Activated CD8-positive, alpha-beta memory T cell treated with anti-CD3 and anti-CD28 coated beads, Interleukin-2, amount 10 ng/mL, durations not matched to agents 7 days and 5 days (primary cell): Measurements from ENCODE around the gene CUL3. TPM values are rescaled to one million over a fixed set of nuclear protein-coding genes. Genes with fewer than 3 reads are reported as not detected.
A peak's percentile ranks its signal among the peaks of the same experiment; 100 is the strongest.
"Not testable (repeated sequence)": the region's sequence is repeated elsewhere in the genome, so short reads cannot be mapped to it uniquely, and the experiment has no call there.

ENCODE experiments used
- ATAC-seq: fragments of 150-1000 bp; cut with Tn5 transposase; one replicate; pipeline ENCODE4 v1.10.0; 2021; ENCODE audit warnings: moderate library complexity
- CTCF ChIA-PET: fragments of 350-600 bp; sonication (Branson Sonifier 250); formaldehyde crosslinking; loops from one replicate; lab custom pipeline; 2021; ENCODE audit warnings: antibody characterized with exemption; lab: Charles Lee
- DNase-seq: peaks from one replicate; pipeline ENCODE4 v3.0.0-alpha.2; 2020
- H3K27ac Mint-ChIP-seq: one replicate; pipeline ENCODE4 v1.8.0; 2021; ENCODE audit warnings: mild to moderate bottlenecking, mixed read lengths
- H3K27me3 Mint-ChIP-seq: one replicate; pipeline ENCODE4 v1.8.0; 2021; ENCODE audit warnings: mixed read lengths
- H3K36me3 Mint-ChIP-seq: one replicate; pipeline ENCODE4 v1.8.0; 2021; ENCODE audit warnings: mild to moderate bottlenecking, mixed read lengths
- H3K4me1 Mint-ChIP-seq: one replicate; pipeline ENCODE4 v1.8.0; 2021; ENCODE audit warnings: mixed read lengths
- H3K4me3 Mint-ChIP-seq: one replicate; pipeline ENCODE4 v1.8.0; 2021; ENCODE audit warnings: mild to moderate bottlenecking, moderate library complexity, mixed read lengths
- H3K9me3 Mint-ChIP-seq: one replicate; pipeline ENCODE4 v1.8.0; 2022; ENCODE audit warnings: low read depth, mixed read lengths
- total RNA-seq, 2 experiments: library from RNA; stranded (reverse); gene quantifications; one replicate each; pipeline ENCODE4 v1.2.3, GENCODE V29; 2021

CUL3 gene
- total RNA-seq, 2 experiments from 2014 or later = 72.2 to 79.8 TPM

DNA sequence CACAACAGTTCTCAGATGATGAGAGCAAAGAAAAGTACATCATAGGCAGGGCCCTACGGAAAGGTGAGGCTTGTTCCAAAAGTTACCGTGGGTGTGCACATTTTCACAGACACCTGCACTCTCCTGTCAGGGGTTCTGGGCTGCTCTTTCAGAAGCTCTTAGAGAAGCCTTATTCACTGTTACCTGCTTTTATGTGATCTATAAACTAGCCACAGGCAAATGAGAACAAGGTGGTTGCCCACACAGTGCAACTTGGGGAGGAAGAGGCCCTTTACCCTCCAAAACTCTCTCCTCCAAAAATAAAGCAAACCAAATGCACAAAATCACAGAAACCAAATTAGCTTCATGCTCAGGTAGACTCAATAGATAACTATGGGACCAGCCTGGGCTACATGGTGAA lies 11.1 kb upstream of the CUL3 start:
- Mint-ChIP-seq H3K36me3 (no peaks in the 10 kb centered on the region), H3K9me3 (no peaks in the 10 kb centered on the region), H3K4me3 (no peak overlapping the region), H3K27me3 (peaks cover 3% of the 10 kb centered on the region), H3K4me1 (no peaks in the 10 kb centered on the region), H3K27ac (no peak overlapping the region)
- CTCF ChIA-PET = no interaction called here
- no peak for ATAC-seq
- DNase-seq = no peak

DNA sequence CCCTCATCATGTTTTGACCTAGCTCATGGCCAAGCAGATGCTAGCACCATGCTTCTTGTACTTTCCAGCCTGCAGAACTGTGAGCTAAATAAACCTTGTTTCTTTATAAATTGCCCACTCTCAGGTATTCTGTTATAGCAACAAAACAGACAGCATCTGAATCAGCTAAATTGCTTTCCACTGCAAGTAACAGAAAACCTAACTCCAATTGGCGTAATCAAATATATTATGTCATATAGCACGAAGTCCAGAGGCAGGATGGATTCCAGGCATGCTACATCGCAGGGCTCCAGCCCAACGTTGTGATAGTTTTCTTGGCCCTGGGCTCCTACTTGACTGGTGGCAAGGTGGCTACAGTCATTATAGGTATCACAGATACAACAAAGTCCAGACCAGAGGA lies 10.4 kb upstream of the CUL3 start:
- CTCF ChIA-PET = no interaction called here
- Mint-ChIP-seq H3K4me1 (no peaks in the 10 kb centered on the region), H3K27me3 (peaks cover 3% of the 10 kb centered on the region), H3K9me3 (no peaks in the 10 kb centered on the region), H3K27ac (no peak overlapping the region), H3K36me3 (no peaks in the 10 kb centered on the region), H3K4me3 (no peak overlapping the region)
- ATAC-seq = no peak
- no peak for DNase-seq

DNA sequence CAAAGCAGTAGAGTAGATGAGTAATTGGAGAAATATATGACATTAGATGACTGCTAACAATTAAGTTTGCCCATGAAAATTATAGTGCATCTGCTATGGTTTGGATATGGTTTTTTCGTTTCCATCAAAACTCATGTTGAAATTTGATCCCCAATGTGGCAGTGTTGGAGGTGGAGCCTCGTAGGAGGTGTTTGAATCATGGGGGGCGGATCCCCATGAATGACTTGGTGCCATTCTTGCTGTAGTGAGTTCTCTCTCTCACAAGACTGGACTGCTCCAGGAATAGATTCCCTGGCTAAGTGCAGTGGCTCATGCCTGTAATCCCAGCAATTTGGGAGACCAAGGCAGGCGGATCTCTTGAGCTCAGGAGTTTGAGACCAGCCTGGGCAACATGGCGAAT lies 9.7 kb upstream of the CUL3 start:
- no peak overlapping the region for H3K4me3 Mint-ChIP-seq

DNA sequence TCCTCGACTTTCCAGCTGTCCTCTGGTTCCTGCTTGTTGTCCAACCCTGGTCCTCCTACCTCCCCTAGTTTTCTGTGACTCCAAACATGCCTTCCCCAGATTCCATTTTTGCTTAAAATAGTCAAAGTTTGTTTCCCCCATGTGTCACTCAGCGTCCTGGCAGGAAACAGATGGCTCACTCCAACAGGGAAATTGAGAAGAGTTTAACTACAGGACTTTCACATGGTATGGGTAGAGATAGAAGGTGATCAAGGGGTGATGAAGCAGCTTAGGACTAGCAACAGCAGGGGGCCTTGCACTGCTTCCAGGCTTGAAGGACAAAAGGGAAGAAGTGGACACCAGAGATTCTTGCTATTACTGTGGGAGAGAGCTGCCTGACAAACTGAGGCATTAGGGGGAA lies 6.1 kb upstream of the CUL3 start:
- no peak for ATAC-seq
- H3K9me3 Mint-ChIP-seq = no peaks in the 10 kb centered on the region
- CTCF ChIA-PET = interaction anchor here (1.4 kb wide), 1 partner anchor 9 kb away, joined by 3 read pairs; no protein-coding TSS in a partner anchor
- DNase-seq = no peak
- no peak overlapping the region for H3K4me3 Mint-ChIP-seq
- peaks cover 13% of the 10 kb centered on the region for H3K4me1 Mint-ChIP-seq
- no peaks in the 10 kb centered on the region for H3K27me3 Mint-ChIP-seq
- H3K27ac Mint-ChIP-seq = no peak overlapping the region
- no peaks in the 10 kb centered on the region for H3K36me3 Mint-ChIP-seq

More for the DNA sequence above, 9.7 kb upstream of the CUL3 start:
- H3K9me3 Mint-ChIP-seq = no peaks in the 10 kb centered on the region
- peaks cover 3% of the 10 kb centered on the region for H3K27me3 Mint-ChIP-seq
- no peak for DNase-seq
- CTCF ChIA-PET = no interaction called here
- H3K36me3 Mint-ChIP-seq = no peaks in the 10 kb centered on the region
- no peak for ATAC-seq
- no peak overlapping the region for H3K27ac Mint-ChIP-seq
- H3K4me1 Mint-ChIP-seq = no peaks in the 10 kb centered on the region

DNA sequence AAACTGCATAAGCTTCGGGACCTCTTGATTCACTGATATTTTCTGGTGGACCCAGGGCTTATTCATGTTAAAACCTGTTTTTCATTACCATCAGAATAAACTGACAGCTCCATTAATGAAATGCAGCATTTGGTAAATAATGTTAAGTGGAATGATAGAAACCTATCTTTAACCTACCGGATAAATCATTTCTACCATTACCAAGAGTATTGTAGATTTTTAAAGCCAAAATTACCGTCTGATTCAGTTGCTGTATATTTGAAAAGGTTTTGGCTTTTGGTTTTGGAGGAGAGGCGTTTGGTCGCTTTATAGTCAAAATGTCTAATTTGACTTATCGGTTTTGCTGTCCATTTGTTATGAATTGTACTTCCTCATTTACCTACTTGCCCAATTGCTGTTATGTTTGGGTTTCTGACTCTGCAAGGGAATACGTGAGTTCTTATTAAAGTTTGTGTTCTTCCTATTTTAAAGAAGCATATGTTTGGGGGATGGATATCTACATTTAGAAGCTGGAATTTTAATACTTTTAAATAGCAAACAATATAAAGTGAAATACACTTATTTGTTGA lies 1.0 kb upstream of the CUL3 start:
- Mint-ChIP-seq H3K36me3 (peaks cover 15% of the 10 kb centered on the region), H3K27me3 (no peaks in the 10 kb centered on the region), H3K4me1 (peaks cover 38% of the 10 kb centered on the region), H3K9me3 (no peaks in the 10 kb centered on the region), H3K4me3 (peak overlapping the region; percentile 85), H3K27ac (peak overlapping the region; percentile 92)
- CTCF ChIA-PET = interaction anchor here (1.1 to 1.7 kb wide), 3 partner anchors 54 to 66 kb away, joined by 3 to 5 read pairs (median 4); no protein-coding TSS in a partner anchor
- ATAC-seq (no peak), DNase-seq (no peak)

DNA sequence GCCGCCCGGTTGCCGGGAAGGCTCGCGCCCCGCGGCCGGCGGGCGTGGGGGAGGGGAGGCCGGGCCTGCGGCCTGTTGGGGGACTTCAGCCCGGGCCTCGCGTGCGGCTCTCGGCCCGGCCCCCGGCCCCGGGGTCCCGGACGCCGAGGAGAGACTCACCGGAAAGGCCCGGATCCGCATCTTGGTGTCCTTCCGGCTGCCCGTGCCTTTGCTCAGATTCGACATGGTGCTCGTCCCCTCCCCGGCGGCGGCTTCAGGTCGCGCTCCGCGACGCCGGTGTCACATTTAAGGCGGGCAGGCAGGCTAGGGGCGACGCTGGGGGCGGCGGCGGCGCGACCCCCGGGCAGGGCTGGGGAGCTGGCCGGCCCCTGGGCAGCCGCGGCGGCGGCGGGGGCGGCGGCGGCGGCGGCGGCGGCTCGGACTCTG lies 365 bp downstream of the CUL3 start:
- H3K4me1 Mint-ChIP-seq = peaks cover 50% of the 10 kb centered on the region

DNA sequence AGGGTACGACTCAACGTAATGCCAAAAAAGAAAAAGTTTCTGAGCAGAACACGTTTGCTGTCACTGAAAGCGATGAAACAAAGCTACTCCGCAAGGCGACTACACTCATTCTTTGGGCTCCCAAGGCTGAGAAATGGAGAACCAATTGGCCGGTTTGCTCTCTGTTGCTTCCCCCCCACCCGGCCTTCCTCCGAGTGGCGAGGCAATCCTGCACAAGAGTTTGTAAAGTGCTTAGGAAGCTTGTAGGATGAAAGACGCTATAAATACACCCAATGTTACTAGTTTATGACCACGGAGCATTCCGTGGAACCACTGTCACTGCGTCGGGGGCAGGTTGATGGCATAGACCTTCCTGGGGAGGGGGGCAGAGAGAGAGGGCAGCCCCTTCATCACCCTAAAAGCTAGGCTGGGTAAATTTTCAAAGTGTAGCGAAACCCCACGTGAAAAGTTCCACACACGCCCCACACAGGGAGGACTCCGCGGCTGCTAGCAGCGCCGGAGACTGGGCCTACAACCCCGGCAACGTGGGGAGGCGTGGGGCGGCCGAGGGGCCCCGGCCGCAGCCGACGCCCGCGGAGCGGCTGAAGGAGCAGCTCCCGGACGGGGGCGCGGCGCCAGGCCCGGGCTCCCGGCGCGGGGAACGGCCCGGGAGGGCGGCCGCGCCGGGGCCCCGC lies 915 bp downstream of the CUL3 start:
- H3K9me3 Mint-ChIP-seq = no peaks in the 10 kb centered on the region
- no peaks in the 10 kb centered on the region for H3K27me3 Mint-ChIP-seq
- DNase-seq = peak; percentile 50
- peak overlapping the region; percentile 99 for H3K4me3 Mint-ChIP-seq
- ATAC-seq = peak; percentile 1
- peak overlapping the region; percentile 93 for H3K27ac Mint-ChIP-seq
- CTCF ChIA-PET = interaction anchor here (0.8 to 1.3 kb wide), 2 partner anchors 61 to 614 kb away, joined by 3 to 4 read pairs; no protein-coding TSS in a partner anchor
- peaks cover 20% of the 10 kb centered on the region for H3K36me3 Mint-ChIP-seq
- peaks cover 56% of the 10 kb centered on the region for H3K4me1 Mint-ChIP-seq

More for the DNA sequence above, 365 bp downstream of the CUL3 start:
- Mint-ChIP-seq H3K27me3 (no peaks in the 10 kb centered on the region), H3K4me3 (peak overlapping the region; percentile 85), H3K36me3 (peaks cover 18% of the 10 kb centered on the region), H3K9me3 (no peaks in the 10 kb centered on the region), H3K27ac (peak overlapping the region; percentile 89)
- CTCF ChIA-PET = interaction anchor here (0.8 to 1.3 kb wide), 3 partner anchors 53 to 615 kb away, joined by 3 to 4 read pairs (median 3); no protein-coding TSS in a partner anchor
- ATAC-seq (peak; percentile 46), DNase-seq (peak; percentile 78)

DNA sequence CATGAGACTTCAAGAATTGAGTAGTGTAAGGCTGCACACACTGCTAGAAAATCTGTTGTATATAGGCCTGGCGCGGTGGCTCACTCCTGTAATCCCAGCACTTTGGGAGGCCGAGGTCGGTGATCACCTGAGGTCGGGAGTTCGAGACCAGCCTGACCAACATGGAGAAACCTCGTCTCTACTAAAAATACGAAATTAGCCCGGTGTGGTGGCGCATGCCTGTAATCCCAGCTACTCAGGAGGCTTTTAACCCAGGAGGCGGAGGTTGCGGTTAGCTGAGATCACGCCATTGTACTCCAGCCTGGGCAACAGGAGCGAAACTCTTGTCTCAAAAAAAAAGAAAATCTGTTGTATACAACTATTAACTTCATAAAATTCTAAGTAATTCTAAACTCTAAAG lies 2.1 kb downstream of the CUL3 start:
- H3K4me1 Mint-ChIP-seq = peaks cover 54% of the 10 kb centered on the region
- peak overlapping the region; percentile 99 for H3K4me3 Mint-ChIP-seq
- peaks cover 20% of the 10 kb centered on the region for H3K36me3 Mint-ChIP-seq
- DNase-seq, CTCF ChIA-PET, H3K9me3 Mint-ChIP-seq, H3K27me3 Mint-ChIP-seq, ATAC-seq, H3K27ac Mint-ChIP-seq: not testable (repeated sequence)

DNA sequence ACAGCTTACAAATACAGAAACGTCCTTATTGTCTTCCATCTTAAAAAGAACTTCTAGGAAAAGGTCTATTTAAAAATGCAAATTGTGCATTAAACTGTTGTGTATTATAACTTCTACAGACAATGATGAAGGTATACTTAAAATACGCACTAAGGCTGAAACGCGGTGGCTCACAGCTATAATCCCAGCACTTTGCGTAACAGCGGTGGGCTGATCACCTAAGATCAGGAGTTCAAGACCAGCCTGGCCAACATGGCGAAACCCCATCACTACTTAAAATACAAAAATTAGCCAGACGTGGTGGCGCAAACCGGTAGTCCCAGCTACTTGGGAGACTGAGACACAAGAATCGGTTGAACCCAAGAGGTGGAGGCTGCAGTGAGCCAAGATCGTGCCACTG lies 4.9 kb downstream of the CUL3 start:
- CTCF ChIA-PET = interaction anchor here (1.1 kb wide), 1 partner anchor 71 kb away, joined by 3 read pairs; no protein-coding TSS in a partner anchor
- Mint-ChIP-seq H3K36me3 (peaks cover 21% of the 10 kb centered on the region), H3K27me3 (no peaks in the 10 kb centered on the region), H3K27ac (no peak overlapping the region), H3K4me1 (peaks cover 63% of the 10 kb centered on the region), H3K4me3 (no peak overlapping the region), H3K9me3 (no peaks in the 10 kb centered on the region)
- ATAC-seq (no peak), DNase-seq (no peak)

DNA sequence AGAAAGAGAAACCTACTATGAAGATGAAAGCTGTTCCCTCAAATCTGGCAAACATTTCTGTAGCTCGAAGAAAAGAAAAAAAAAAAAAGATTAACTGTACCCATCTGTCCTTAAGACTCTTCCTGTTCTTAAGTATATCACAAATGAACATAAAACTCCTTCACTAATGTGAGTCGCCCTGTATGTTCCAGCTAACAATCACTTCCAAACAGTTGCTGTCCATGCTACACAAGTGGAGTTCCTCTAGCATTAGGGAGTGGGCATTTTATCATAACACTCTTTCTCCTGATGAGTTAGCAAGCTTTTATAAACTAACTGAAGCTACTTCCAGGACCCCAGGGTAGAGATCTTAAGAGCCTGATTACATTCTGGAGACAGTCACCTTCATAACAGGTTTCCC lies 5.8 kb downstream of the CUL3 start:
- CTCF ChIA-PET = interaction anchor here (0.6 to 1.1 kb wide), 2 partner anchors 61 to 72 kb away, joined by 3 to 4 read pairs; no protein-coding TSS in a partner anchor
- H3K36me3 Mint-ChIP-seq = peaks cover 22% of the 10 kb centered on the region
- no peak for DNase-seq
- H3K27ac Mint-ChIP-seq = peak overlapping the region; percentile 48
- peaks cover 71% of the 10 kb centered on the region for H3K4me1 Mint-ChIP-seq
- H3K4me3 Mint-ChIP-seq = peak overlapping the region; percentile 6
- no peak for ATAC-seq
- no peaks in the 10 kb centered on the region for H3K27me3 Mint-ChIP-seq
- H3K9me3 Mint-ChIP-seq = no peaks in the 10 kb centered on the region

DNA sequence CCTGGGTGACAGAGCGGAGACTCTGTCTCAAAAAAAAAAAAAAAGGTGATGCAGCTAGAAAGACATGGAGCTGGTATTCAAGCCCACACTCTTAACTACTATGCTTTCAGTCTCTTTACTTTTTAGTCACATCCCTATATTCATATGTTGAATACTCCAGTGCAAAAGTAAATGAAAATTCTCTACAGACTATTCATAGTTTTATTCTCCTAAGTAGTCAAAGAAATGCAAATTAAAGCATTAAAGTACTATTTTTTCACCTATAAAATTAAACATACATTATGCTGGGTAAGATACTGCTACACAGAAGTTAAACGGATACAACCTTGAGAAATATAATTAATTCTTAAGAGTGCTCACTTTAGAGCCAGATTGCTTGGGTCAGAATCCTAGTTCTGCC lies 7.6 kb downstream of the CUL3 start:
- no peak overlapping the region for H3K27ac Mint-ChIP-seq
- H3K36me3 Mint-ChIP-seq = peaks cover 11% of the 10 kb centered on the region
- H3K4me3 Mint-ChIP-seq = no peak overlapping the region
- CTCF ChIA-PET = interaction anchor here (0.9 kb wide), 1 partner anchor 24 kb away, joined by 3 read pairs; no protein-coding TSS in a partner anchor
- ATAC-seq (no peak), DNase-seq (no peak)
- H3K4me1 Mint-ChIP-seq = peaks cover 65% of the 10 kb centered on the region
- H3K27me3 Mint-ChIP-seq = no peaks in the 10 kb centered on the region
- no peaks in the 10 kb centered on the region for H3K9me3 Mint-ChIP-seq

DNA sequence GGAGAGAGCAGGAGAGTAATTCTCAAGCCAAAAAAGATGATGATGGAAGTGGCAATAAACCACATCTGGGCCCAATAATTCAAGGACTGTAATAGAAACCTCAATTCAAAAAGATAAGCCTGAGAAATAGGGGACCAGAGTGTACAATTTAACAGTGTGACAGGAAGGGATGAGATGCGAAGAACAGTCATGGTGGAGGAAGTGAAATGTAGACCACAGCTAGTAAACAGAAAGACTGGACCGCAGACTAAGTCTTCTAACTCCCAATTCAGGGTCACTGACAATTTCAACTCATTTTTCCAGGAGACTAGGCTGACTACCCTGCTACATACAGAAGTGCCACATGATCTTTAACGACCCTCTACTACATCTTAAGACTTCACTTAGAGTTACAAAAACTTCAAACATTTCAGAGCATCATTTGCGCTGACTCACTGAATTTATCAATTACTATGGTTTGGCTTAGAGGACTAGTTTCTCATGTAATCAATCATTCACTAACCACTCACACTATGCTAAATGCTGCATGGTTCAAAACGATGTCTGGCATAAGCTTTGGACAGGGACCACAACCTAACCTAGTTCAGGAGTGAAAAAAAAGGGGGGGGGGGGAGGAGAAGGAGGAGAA lies 9.0 kb downstream of the CUL3 start:
- Mint-ChIP-seq H3K4me1 (peaks cover 65% of the 10 kb centered on the region), H3K9me3 (no peaks in the 10 kb centered on the region), H3K36me3 (peaks cover 8% of the 10 kb centered on the region), H3K27me3 (no peaks in the 10 kb centered on the region), H3K27ac (peak overlapping the region; percentile 71), H3K4me3 (no peak overlapping the region)
- ATAC-seq (peak; percentile 73), DNase-seq (no peak)
- CTCF ChIA-PET = interaction anchor here (0.9 kb wide), 1 partner anchor 10 kb away, joined by 3 read pairs; no protein-coding TSS in a partner anchor

DNA sequence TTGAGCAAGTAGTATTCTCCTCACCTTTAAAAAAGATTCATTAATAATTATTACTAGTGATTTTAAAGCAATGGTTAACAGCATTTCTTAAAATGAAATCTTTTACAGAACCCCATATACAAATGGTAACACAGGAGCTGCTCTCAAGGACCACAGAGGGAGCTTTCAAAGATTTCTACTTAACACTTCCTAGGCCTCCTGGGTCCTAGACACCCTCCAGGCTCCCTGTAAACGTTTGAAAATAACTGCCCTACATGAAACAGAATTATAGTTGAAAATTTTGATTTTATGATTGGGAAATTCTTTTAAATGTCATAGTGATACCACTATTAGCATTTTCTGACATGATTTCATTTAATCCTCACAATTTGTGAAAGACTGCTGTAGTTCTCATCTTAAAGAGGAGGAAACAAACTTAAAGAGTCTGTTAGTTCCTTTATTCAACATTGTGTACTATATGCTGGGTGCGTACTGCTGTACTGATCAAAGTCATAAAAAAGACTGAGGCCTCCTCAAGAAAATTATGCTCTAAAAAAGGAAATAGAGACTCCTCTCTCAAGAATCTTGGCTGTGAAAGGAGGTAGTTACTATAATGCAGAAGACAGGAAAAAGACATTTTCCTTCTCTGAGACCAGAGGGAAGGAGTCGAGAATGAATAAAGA lies 10.6 kb downstream of the CUL3 start:
- Mint-ChIP-seq H3K36me3 (peaks cover 8% of the 10 kb centered on the region), H3K4me1 (peaks cover 63% of the 10 kb centered on the region), H3K9me3 (no peaks in the 10 kb centered on the region), H3K27me3 (no peaks in the 10 kb centered on the region), H3K27ac (no peak overlapping the region), H3K4me3 (no peak overlapping the region)
- CTCF ChIA-PET = interaction anchor here (1.2 kb wide), 1 partner anchor 13 kb away, joined by 3 read pairs; no protein-coding TSS in a partner anchor
- ATAC-seq (no peak), DNase-seq (no peak)
